WERI-Rb-1 (cell line): ENCODE results near the gene APOBEC3A.
"Not testable (repeated sequence)": the region's sequence is repeated elsewhere in the genome, so short reads cannot be mapped to it uniquely, and the experiment has no call there.

Experiments used
- DNase-seq: peaks from one replicate; pipeline ENCODE4 v3.0.0-alpha.2; 2020
- H3K27ac ChIP-seq: fragments of 250-450 bp; sonication (Bioruptor Pico); 2 replicates; pipeline ENCODE4 v1.5.1; 2020; ENCODE audit warnings: mild to moderate bottlenecking, moderate library complexity
- H3K27me3 ChIP-seq: fragments of 250-450 bp; sonication (Bioruptor Pico); 2 replicates; pipeline ENCODE4 v1.5.1; 2021; ENCODE audit warnings: mild to moderate bottlenecking, low read depth, moderate library complexity; ENCODE audit not compliant: insufficient read depth, severe bottlenecking
- H3K36me3 ChIP-seq: fragments of 250-450 bp; sonication (Bioruptor Pico); 2 replicates; pipeline ENCODE4 v1.5.1; 2020; ENCODE audit warnings: mild to moderate bottlenecking, moderate library complexity
- H3K4me3 ChIP-seq: 2 replicates; pipeline ENCODE4 v1.5.1; 2011; ENCODE audit warnings: low read depth, mild to moderate bottlenecking, control low read depth, low read length
- H3K9me3 ChIP-seq: fragments of 250-450 bp; sonication (Bioruptor Pico); 2 replicates; pipeline ENCODE4 v1.5.1; 2021; ENCODE audit warnings: mild to moderate bottlenecking, moderate library complexity; ENCODE audit not compliant: severe bottlenecking
- TF ChIP-seq, protein P1 (sequence below): IDR thresholded peaks from 2 replicates; pipeline ENCODE4 v1.5.1; 2011; ENCODE audit warnings: low read depth, mild to moderate bottlenecking, control low read depth, inconsistent platforms, low read length

The APOBEC3A gene

DNA sequence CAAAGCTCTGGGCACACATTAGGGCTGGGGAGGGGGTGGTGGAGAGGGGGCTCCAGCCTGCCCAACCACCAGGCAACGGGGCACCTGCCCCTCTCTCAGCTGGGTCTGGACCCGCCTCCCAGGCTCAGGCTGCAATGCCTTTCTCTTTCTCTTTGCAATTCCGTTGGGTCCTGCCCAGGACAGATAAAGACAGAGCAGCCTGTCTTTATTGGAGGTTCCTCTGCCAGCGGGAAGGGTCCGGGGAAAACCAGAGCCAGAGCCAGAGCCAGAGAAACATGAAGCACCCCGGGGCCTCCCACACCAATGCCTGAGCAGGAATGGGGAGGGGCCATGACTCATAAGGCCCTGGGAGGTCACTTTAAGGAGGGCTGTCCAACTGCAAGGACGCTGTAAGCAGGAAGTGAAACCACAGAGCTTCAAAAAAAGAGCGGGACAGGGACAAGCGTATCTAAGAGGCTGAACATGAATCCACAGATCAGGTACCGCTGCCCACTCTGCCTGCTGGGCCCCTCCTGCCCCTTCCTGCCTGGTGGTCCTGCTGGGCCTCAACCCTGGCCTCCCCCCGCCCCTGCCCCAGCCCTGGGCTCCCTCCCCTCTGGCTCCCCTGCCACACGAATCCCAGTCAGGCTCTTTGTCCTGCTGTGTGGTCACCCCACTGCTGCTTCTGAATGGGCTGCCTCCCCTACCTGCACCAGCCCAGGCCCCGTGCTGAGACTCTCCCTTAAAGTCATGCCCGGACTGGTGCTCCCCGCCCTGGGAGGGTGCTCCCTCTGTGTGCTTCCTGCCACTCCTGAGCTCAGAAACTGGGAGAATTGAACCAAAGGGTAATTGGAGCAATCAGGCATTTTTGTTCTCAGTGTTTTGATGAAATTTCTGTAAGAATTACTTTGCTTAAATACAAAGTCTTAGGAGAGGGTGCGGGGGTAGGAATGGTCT lies 24.9 kb downstream of the APOBEC3A start, which contains the start of gene APOBEC3B:
Gene APOBEC3B, plus strand, starts transcription at position 356 of the 936 bp plus-strand sequence. Its CDS starts 107 bp downstream, at position 463.
- Histone ChIP-seq H3K36me3 (no peaks in the 10 kb centered on the region), H3K27me3 (no peaks in the 10 kb centered on the region), H3K9me3 (no peaks in the 10 kb centered on the region), H3K27ac (no peak within 1 kb of the TSS), H3K4me3 (no peak within 1 kb of the TSS)
- TF ChIP-seq, protein P1, sequence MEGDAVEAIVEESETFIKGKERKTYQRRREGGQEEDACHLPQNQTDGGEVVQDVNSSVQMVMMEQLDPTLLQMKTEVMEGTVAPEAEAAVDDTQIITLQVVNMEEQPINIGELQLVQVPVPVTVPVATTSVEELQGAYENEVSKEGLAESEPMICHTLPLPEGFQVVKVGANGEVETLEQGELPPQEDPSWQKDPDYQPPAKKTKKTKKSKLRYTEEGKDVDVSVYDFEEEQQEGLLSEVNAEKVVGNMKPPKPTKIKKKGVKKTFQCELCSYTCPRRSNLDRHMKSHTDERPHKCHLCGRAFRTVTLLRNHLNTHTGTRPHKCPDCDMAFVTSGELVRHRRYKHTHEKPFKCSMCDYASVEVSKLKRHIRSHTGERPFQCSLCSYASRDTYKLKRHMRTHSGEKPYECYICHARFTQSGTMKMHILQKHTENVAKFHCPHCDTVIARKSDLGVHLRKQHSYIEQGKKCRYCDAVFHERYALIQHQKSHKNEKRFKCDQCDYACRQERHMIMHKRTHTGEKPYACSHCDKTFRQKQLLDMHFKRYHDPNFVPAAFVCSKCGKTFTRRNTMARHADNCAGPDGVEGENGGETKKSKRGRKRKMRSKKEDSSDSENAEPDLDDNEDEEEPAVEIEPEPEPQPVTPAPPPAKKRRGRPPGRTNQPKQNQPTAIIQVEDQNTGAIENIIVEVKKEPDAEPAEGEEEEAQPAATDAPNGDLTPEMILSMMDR = no peak
- DNase-seq = no peak

DNA sequence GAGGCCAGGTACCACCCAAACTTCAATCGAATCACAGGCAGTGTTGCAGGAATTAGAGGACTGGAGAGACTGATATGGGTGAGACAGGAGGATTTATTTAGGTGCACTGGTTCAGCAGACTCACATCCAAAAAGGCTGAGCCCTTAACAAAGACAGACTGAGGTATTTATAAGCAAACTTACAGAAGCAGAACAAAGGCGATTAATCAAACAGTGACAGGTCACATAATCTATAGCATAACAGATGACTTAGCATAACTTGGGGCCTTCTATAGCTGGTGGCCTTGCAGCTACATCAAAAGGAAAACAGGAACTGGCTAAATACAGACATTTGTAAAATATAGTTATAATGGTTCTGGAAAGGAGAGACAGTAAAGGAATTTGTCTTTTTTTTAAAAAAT lies 26.8 kb downstream of the APOBEC3A start:
- TF ChIP-seq, protein P1 = no peak
- no peaks in the 10 kb centered on the region for H3K9me3 ChIP-seq
- no peak overlapping the region for H3K4me3 ChIP-seq
- H3K27ac ChIP-seq = no peak overlapping the region
- no peaks in the 10 kb centered on the region for H3K27me3 ChIP-seq
- H3K36me3 ChIP-seq = no peaks in the 10 kb centered on the region
- no peak for DNase-seq

DNA sequence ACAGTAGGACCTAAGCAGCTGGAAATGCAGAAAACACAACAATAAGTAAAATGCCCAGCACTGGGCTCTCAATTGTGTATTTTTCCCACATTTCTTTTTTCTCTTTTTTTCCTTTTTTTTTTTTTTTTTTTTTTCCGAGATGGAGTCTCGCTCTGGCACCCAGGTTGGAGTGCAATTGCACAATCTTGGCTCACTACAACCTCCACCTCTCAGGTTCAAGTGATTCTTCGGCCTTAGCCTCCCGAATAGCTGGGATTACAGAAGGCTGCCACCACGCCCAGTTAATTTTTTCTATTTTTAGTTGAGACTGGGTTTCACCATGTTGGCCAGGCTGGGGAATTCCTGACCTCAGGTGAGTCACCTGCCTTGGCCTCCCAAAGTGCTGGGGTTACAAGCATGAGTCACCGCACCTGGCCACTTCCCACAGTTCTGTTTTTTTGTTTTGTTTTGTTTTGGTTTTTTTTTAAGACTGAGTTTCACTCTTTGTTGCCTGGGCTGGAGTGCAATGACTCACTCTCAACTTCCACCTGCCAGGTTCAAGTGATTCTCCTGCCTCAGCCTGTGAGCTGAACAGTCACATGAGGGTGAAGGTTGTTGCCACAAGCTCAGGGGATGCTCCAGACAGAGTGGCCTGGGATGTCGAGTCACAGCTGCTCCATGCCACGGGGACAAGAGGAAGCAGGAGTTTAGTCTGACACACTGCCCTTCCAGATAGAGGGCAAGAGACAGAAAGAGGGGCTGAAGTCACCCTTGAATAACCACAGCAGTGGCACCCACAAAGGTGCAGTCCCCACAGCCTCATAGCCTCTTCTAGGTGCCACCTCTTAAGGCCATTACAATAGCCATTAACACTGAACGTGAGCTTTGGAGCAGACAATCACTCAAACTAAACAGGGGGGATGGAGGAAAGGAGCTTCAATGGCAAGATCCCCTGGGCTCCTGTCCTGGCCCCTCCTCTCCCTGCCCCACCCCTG lies 27.7 kb downstream of the APOBEC3A start:
- not testable (repeated sequence) for H3K9me3 ChIP-seq, H3K27me3 ChIP-seq, H3K27ac ChIP-seq, H3K4me3 ChIP-seq, DNase-seq, H3K36me3 ChIP-seq

DNA sequence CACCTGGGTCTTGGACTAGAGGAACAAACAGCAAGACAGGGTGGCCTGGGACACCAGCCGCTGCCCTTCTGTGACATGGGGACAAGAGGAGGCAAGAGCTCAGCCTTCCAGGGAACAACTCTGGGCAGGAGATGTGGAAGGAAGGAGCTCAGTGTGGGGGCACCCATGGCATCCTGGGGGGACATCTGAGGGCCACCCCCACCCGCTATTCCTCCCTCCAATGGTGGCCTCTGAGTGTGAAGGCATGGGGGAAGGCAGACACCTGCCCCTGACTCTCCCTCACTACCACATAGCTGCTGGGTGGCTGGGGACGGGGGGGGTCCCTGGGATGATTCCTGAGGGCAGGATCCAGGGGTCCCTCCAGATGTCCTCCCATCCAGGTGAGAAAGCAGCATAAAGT lies 29.2 kb downstream of the APOBEC3A start:
- Histone ChIP-seq H3K36me3 (no peaks in the 10 kb centered on the region), H3K9me3 (no peaks in the 10 kb centered on the region), H3K4me3 (no peak overlapping the region), H3K27me3 (no peaks in the 10 kb centered on the region), H3K27ac (no peak overlapping the region)
- no peak for DNase-seq
- TF ChIP-seq, protein P1 = no peak

DNA sequence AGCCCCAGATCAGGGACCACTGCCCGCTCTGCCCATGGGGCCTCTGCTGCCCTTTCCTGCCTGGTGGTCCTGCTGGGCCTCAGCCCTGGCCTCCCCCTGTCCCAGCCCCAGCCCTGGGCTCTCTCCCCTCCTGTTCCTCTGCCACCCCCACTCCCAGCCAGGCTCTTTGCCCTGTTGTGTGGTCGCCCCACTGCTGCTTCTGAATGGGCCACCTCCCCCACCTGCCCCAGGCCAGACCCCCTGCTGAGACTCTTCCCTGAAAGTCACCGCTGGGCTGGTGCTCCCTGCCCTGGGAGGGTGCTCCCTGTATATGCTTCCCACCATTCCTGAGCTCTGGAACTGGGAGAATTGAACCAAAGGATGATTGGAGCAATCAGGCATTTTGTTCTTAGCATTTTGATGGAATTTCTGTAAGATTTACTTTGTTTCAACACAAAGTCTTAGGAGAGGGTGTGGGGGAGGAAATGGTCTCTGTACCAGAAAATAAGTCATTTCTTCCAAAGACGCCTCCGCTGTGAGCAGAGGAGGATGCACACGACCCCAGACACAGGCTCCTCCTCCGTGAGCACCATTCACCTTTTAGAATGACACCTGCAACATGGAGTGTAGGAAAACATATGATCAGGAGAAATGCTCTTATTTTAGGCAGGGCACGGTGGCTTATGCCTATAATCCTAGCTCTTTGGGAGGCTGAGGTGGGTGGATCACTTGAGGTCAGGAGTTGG lies 29.9 kb downstream of the APOBEC3A start:
- no peaks in the 10 kb centered on the region for H3K36me3 ChIP-seq
- no peaks in the 10 kb centered on the region for H3K9me3 ChIP-seq
- no peak overlapping the region for H3K27ac ChIP-seq
- no peak for DNase-seq
- TF ChIP-seq, protein P1 = no peak
- no peak overlapping the region for H3K4me3 ChIP-seq
- H3K27me3 ChIP-seq = no peaks in the 10 kb centered on the region
